Aorta (tissue), 5 donors: Measurements from ENCODE around the gene TRIP12. TPM values are rescaled to one million over a fixed set of nuclear protein-coding genes. Genes with fewer than 3 reads are reported as not detected.
"Not testable (repeated sequence)": the region's sequence is repeated elsewhere in the genome, so short reads cannot be mapped to it uniquely, and the experiment has no call there.

Source experiments
- ATAC-seq: fragments of 200-7000 bp; cut with Tn5 transposase; one replicate; pipeline ENCODE4 v1.9.1; 2022; ENCODE audit warnings: moderate library complexity; ENCODE audit not compliant: low FRiP score
- DNase-seq, 2 donors: peaks; one replicate each; pipeline ENCODE4 v3.0.0-alpha.2; 2020
- H3K27ac ChIP-seq, 2 donors: one replicate each; pipeline ENCODE4 v1.5.1; 2013; ENCODE audit warnings: low read length in 2 of 2, mild to moderate bottlenecking in 2 of 2, moderate library complexity in 2 of 2, control low read depth in 1 of 2, inconsistent platforms in 1 of 2, low read depth in 1 of 2
- H3K27me3 ChIP-seq, 2 donors: one replicate each; pipeline ENCODE4 v1.6.1; 2013; ENCODE audit warnings: control low read depth in 1 of 2, low read length in 1 of 2, mild to moderate bottlenecking in 1 of 2, moderate library complexity in 1 of 2; ENCODE audit not compliant: insufficient read depth in 2 of 2, control insufficient read depth in 1 of 2
- H3K36me3 ChIP-seq, 2 donors: one replicate each; pipeline ENCODE4 v1.6.1; 2013; ENCODE audit warnings: control low read depth in 1 of 2, low read length in 1 of 2, mild to moderate bottlenecking in 1 of 2; ENCODE audit not compliant: insufficient read depth in 2 of 2, control insufficient read depth in 1 of 2
- H3K4me1 ChIP-seq, 2 donors: one replicate each; pipeline ENCODE4 v1.6.1; 2013; ENCODE audit warnings: low read length in 2 of 2, control low read depth in 1 of 2, mild to moderate bottlenecking in 1 of 2, moderate library complexity in 1 of 2; ENCODE audit not compliant: insufficient read depth in 2 of 2, control insufficient read depth in 1 of 2
- H3K4me3 ChIP-seq, 2 donors: one replicate each; pipeline ENCODE4 v1.5.1; 2013; ENCODE audit warnings: low read length in 2 of 2, control low read depth in 1 of 2, mild to moderate bottlenecking in 1 of 2
- H3K9me3 ChIP-seq: one replicate; pipeline ENCODE4 v1.6.1; 2013; ENCODE audit warnings: mild to moderate bottlenecking, low read length; ENCODE audit not compliant: control insufficient read depth
- WGBS, 2 donors: extraction: QIAGEN DNeasy Blood & Tissue Kit; methylation state at CpG; one replicate each; pipeline ENCODE4 v1.1.7; 2013; 5-methylcytosine and 5-hydroxymethylcytosine counted together
- intact Hi-C, 2 donors: fragments of 100-400 bp; cut with DNase I; formaldehyde crosslinking; loops; one replicate each; pipeline versions ENCODE4 v1.14.2 to v1.15.0; 2022
- polyA plus RNA-seq, 2 donors: library from polyadenylated mRNA; stranded (reverse); fragments of 200-250 nt; gene quantifications; one replicate each; pipeline ENCODE4 v1.2.3, GENCODE V29; 2013
- total RNA-seq, 2 donors: library from RNA; stranded (reverse); fragmentation: NEBNext Ultra II Directional; extraction: Animal tissue kit (Norgen Biotek cat#: 25700); gene quantifications; one replicate each; pipeline ENCODE4 v1.2.1, GENCODE V29; 2021
- donor health status: healthy with polysubstance abuse.
- donor health status: Bipolar disorder and iron deficiency.
- donor health status: DM: no; HTN: no; CAD: no.
- donor health status: DM: no; HTN: no; CAD: no.
- donor health status: DM: yes; HTN: yes; CAD: no.

Gene TRIP12
- total and polyA plus RNA-seq, 4 donors, result 22.5 to 232 (median 123) TPM

DNA sequence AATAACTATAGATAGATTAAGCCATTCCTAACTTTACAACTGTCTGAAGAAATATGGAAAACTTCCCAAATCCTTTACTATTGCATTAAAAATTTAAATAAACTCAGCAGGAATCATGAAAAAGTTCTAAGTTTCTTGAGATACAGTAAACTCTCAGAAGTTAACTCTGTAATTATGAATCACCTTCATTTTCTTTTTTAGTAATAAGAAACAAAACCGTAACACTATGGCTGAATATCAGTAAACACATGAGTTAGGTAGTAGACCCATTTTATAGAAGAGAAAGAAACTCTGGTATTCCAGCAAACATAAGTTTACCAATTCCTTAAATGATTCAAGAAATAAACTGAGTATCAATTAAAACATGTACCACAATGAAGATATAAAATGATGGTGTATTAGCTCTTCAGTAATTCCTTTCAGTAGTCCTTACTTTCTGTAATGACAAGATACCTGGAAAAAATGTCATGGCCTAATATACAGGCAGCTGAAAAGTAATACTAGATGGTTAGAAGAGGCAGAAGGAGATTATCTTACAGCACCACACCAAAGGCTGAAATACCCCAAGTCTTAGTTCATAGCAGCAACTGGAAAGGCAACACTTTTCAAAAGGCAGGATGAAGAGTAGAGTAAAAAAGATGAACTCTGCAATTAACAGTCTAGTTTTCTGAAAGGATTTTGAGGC is 11.5 kb downstream of the TRIP12 start:
- peaks cover 4 to 7% of the 10 kb centered on the region in 2 donors for H3K4me1 ChIP-seq
- H3K36me3 ChIP-seq, result no peaks in the 10 kb centered on the region
- H3K4me3 ChIP-seq, result no peak overlapping the region
- WGBS, 2 donors, result 63 to 68% methylated on average over 1 of the region's 1 CpG
- DNase-seq (no peak), ATAC-seq (no peak)
- no peaks in the 10 kb centered on the region for H3K9me3 ChIP-seq
- no peaks in the 10 kb centered on the region for H3K27me3 ChIP-seq
- intact Hi-C loops, result no loop called here
- no peak overlapping the region for H3K27ac ChIP-seq

DNA sequence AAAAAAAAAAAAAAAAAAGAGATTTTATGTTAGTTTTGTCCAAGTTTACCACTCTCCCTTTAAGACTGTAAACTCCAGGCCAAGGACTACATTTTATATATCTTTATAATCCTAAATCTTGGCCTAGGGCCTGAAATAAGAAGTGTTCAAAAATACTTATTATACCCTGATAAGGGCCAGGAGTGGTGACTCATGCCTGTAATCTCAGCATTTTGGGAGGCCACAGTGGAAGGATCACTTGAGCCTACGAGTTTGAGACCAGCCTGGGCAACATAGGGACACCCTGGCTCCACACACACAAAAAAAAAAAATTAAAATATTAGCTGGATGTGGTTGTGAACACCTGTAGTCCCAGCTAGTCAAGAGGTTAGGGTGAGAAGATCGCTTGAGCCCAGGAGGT is 12.7 kb downstream of the TRIP12 start:
- 49 to 54% methylated on average over 2 of the region's 2 CpGs for WGBS, 2 donors
- Histone ChIP-seq H3K27ac (no peak overlapping the region), H3K4me1 (peaks cover 4 to 7% of the 10 kb centered on the region in 2 donors), H3K4me3 (no peak overlapping the region), H3K9me3 (no peaks in the 10 kb centered on the region), H3K27me3 (no peaks in the 10 kb centered on the region), H3K36me3 (no peaks in the 10 kb centered on the region)
- ATAC-seq (no peak), DNase-seq (no peak)
- intact Hi-C loops, result no loop called here

DNA sequence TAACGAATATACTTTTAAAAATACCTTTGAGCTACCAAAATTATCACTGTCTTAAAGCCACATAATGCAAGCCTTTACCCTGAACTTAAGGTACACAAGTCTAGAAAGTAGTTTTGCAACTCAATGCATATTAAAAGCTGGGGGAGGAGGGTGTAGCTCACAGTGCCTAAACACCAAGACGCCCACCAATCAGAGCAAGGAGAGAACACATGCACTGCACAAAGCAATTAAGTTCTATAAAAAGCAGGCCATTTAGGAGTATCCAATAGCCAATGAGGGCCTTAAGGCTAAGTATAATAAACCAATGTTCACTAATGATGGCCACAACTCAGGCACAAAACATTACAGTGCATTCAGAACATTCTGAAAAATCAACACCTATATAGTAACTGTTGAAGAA is 16.2 kb downstream of the TRIP12 start:
- intact Hi-C loops, result no loop called here
- WGBS, 2 donors, result 89 to 92% methylated on average over 2 of the region's 2 CpGs
- no peak for ATAC-seq

DNA sequence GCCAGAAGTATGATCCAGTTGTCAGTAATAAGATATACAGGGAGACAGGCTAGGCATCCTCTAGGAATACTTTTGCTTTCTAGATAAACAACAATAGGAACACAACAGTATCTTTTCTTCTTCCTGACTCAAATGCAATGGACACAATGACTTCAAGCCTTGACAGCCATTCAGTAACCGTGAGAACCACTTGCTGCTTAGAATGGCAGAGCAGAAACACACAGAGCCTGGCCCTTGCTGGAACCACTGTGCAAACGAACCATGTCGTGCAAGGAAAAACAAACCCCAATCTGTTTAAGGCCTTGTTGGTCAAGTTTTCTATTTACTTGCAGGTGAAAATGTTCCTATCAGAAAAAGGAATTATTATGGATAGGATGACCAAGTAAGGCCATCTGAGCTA is 18.8 kb downstream of the TRIP12 start:
- WGBS, 2 donors, result 55 to 67% methylated on average over 3 of the region's 3 CpGs
- H3K9me3 ChIP-seq, result no peaks in the 10 kb centered on the region
- intact Hi-C loops, result no loop called here
- H3K4me3 ChIP-seq, result no peak overlapping the region
- peaks cover 0 to 3% of the 10 kb centered on the region in 2 donors for H3K4me1 ChIP-seq
- no peak overlapping the region for H3K27ac ChIP-seq
- DNase-seq (no peak), ATAC-seq (no peak)
- H3K27me3 ChIP-seq, result no peaks in the 10 kb centered on the region
- peaks cover 0 to 2% of the 10 kb centered on the region in 2 donors for H3K36me3 ChIP-seq

More for the DNA sequence above, 16.2 kb downstream of the TRIP12 start:
- Histone ChIP-seq H3K4me1 (peaks cover 4% of the 10 kb centered on the region in 2 donors), H3K9me3 (no peaks in the 10 kb centered on the region), H3K27ac (no peak overlapping the region), H3K36me3 (peaks cover 0 to 2% of the 10 kb centered on the region in 2 donors), H3K27me3 (no peaks in the 10 kb centered on the region), H3K4me3 (no peak overlapping the region)
- DNase-seq, result no peak

DNA sequence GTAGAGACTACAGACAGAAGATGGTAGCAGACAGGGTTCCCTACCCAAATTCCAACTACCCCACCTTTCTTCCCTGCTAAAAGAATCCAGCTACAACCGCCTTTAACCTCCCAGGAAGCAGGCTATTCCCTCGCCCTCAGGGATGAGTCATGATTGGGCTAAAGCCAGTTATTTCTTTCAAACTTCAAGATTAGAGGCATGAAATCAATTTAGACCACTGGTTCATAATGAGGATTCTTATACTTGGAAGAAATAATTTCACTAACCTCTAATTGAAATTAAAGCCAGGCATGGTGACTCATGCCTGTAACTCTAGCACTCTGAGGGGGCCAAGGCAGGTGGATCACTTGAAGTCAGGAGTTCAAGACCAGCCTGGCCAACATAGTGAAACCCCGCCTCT is 20.0 kb downstream of the TRIP12 start:
- H3K4me3 ChIP-seq, result no peak overlapping the region
- no peaks in the 10 kb centered on the region for H3K27me3 ChIP-seq
- 32 to 37% methylated on average over 3 of the region's 3 CpGs for WGBS, 2 donors
- peaks cover 0 to 3% of the 10 kb centered on the region in 2 donors for H3K4me1 ChIP-seq
- H3K27ac ChIP-seq, result no peak overlapping the region
- DNase-seq (no peak), ATAC-seq (no peak)
- intact Hi-C loops, result no loop called here
- H3K9me3 ChIP-seq, result no peaks in the 10 kb centered on the region
- H3K36me3 ChIP-seq, result peaks cover 0 to 2% of the 10 kb centered on the region in 2 donors

DNA sequence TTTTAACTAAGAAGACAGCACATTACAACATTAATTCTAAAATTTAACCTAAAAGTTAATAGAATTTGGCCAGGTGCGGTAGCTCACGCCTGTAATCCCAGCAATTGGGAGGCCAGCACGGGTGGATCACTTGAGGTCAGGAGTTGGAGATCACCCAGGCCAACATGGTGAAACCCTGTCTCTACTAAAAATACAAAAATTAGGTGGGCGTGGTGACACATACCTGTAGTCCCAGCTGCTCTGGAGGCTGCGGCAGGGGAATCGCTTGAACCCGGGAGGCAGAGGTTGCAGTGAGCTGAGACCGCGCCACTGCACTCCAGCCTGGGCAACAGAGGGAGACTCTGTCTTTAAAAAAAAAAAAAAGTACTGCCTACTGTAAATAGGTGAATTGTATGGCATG is 21.3 kb downstream of the TRIP12 start:
- H3K27me3 ChIP-seq, H3K36me3 ChIP-seq, DNase-seq, H3K9me3 ChIP-seq, H3K4me1 ChIP-seq, H3K27ac ChIP-seq, intact Hi-C loops, H3K4me3 ChIP-seq, ATAC-seq: not testable (repeated sequence)
- 93 to 95% methylated on average over 9 of the region's 9 CpGs for WGBS, 2 donors

DNA sequence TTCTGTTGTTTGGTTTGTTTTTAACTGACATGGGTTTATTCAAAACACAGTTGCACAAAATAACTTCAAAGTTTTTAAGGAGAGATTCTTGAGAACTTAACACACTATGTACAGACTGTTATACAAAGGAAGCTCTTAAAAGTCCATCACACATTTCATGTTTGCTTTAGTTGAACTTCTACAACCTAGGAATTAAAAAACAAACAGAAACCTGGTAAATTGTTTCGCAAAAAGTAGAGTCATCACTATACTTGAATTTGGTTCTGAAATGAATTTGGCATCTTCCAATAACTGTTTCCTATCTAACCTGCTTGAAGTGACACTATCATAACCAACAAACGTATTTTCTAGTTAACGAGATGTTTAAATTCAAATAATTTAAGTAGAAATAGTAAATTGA is 21.8 kb downstream of the TRIP12 start:
- H3K36me3 ChIP-seq, result peaks cover 0 to 2% of the 10 kb centered on the region in 2 donors
- ATAC-seq (no peak), DNase-seq (no peak)
- H3K27ac ChIP-seq, result no peak overlapping the region
- H3K4me1 ChIP-seq, result peaks cover 0 to 3% of the 10 kb centered on the region in 2 donors
- H3K27me3 ChIP-seq, result no peaks in the 10 kb centered on the region
- intact Hi-C loops, result no loop called here
- no peaks in the 10 kb centered on the region for H3K9me3 ChIP-seq
- no peak overlapping the region for H3K4me3 ChIP-seq
- WGBS, 2 donors, result 92 to 96% methylated on average over 3 of the region's 3 CpGs

DNA sequence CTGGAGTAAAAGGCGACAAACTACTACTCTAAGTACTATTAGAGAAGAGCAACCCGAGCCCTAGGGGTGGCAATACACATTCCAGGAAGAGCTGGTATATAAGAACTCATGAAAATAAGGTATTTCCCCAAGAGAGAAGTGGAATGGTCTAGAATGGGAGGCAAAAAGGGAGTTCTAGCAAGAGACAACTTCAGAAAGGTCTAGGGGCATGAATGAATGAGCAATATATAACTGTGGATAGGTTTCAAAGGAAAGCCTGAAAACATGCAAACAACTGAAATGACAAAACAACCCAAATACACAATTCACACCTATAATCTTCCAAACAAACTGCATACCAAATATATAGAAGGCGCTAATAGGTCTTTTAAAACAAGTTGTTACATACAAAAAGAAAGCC is 22.2 kb downstream of the TRIP12 start:
- no peak overlapping the region for H3K27ac ChIP-seq
- H3K27me3 ChIP-seq, result no peaks in the 10 kb centered on the region
- peaks cover 0 to 2% of the 10 kb centered on the region in 2 donors for H3K36me3 ChIP-seq
- DNase-seq (no peak), ATAC-seq (no peak)
- H3K9me3 ChIP-seq, result no peaks in the 10 kb centered on the region
- intact Hi-C loops, result no loop called here
- peaks cover 0 to 3% of the 10 kb centered on the region in 2 donors for H3K4me1 ChIP-seq
- H3K4me3 ChIP-seq, result no peak overlapping the region
- WGBS, 2 donors, result 91 to 94% methylated on average over 3 of the region's 3 CpGs

DNA sequence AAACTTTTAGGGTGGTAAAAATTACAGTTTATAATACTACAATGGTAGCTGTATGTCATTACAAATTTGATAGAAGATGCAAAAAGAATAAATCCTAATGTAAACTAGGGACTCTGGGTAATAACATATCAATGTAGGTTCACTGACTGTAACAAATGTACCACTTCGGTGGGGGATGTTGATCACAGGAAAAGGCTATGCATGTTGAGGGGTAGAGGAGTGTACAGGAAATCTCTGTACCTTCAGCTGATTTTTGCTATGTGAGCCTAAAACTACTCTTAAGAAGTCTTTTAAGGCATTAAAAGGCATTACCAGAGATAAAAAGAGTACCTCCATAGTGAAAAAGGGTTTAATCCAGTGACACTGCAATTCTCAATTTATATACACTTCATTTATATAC is 25.0 kb downstream of the TRIP12 start:
- H3K36me3 ChIP-seq, result no peaks in the 10 kb centered on the region
- WGBS, 2 donors, result 48 to 57% methylated on average over 1 of the region's 1 CpG
- peaks cover 0 to 3% of the 10 kb centered on the region in 2 donors for H3K4me1 ChIP-seq
- H3K9me3 ChIP-seq, result no peaks in the 10 kb centered on the region
- intact Hi-C loops, result no loop called here
- no peak overlapping the region for H3K27ac ChIP-seq
- DNase-seq (no peak), ATAC-seq (no peak)
- H3K4me3 ChIP-seq, result no peak overlapping the region
- no peaks in the 10 kb centered on the region for H3K27me3 ChIP-seq
